Stimulated activated CD8-positive, alpha-beta memory T cell treated with anti-CD3 and anti-CD28 coated beads, Interleukin-12 subunit alpha, Interleukin-12 subunit beta, amount 100 ng/mL, for 1 hour (primary cell): Measurements from ENCODE around the gene ALDH3B1.

Experiments used
- DNase-seq: peaks from one replicate; pipeline ENCODE4 v3.0.0-alpha.2; 2020; ENCODE audit warnings: low read depth

The ALDH3B1 gene

GRCh38 chr11:68074584-68075352 lies 64.6 kb downstream of the ALDH3B1 start:
- no peak for DNase-seq

- DNase-seq = no peak
Measured at GRCh38 chr11:68076371-68077042, 66.4 kb downstream of the ALDH3B1 start.

GRCh38 chr11:68077617-68078582 lies 67.8 kb downstream of the ALDH3B1 start:
- no peak for DNase-seq
